NT2/D1 (cell line): Measurements from ENCODE around the gene ZNF777.

Experiments used
- DNase-seq: peaks from one replicate; pipeline ENCODE4 v3.0.0-alpha.2; 2011; ENCODE audit warnings: low read depth, low spot score
- H3K27me3 ChIP-seq: 2 replicates; pipeline ENCODE4 v1.6.0; 2011; ENCODE audit warnings: mild to moderate bottlenecking; ENCODE audit not compliant: insufficient read length, insufficient read depth
- H3K36me3 ChIP-seq: 2 replicates; pipeline ENCODE4 v1.6.1; 2011; ENCODE audit warnings: mild to moderate bottlenecking, low read length, mixed read lengths; ENCODE audit not compliant: insufficient read depth, insufficient read length
- H3K4me1 ChIP-seq: 2 replicates; pipeline ENCODE4 v1.5.1; 2011; ENCODE audit not compliant: insufficient read depth, insufficient read length
- H3K4me3 ChIP-seq: 2 replicates; pipeline ENCODE4 v1.5.1; 2011; ENCODE audit warnings: low read depth; ENCODE audit not compliant: insufficient read length
- H3K9ac ChIP-seq: 2 replicates; pipeline ENCODE4 v1.6.0; 2011; ENCODE audit warnings: low read depth; ENCODE audit not compliant: insufficient read length
- H3K9me3 ChIP-seq: 2 replicates; pipeline ENCODE4 v1.5.1; 2011; ENCODE audit warnings: mild to moderate bottlenecking, low read length; ENCODE audit not compliant: insufficient read depth
- SUZ12 ChIP-seq: IDR thresholded peaks from 2 replicates; pipeline ENCODE4 v1.6.1; 2011; ENCODE audit not compliant: insufficient read length, insufficient read depth; ENCODE audit errors: extremely low read depth
- YY1 ChIP-seq: IDR thresholded peaks from 2 replicates; pipeline ENCODE4 v1.6.1; 2011; ENCODE audit not compliant: insufficient read length, insufficient read depth
- ZNF274 ChIP-seq: IDR thresholded peaks from 2 replicates; pipeline ENCODE4 v1.6.1; 2011; ENCODE audit warnings: mild to moderate bottlenecking, low read depth, low read length

Gene ZNF777

DNA sequence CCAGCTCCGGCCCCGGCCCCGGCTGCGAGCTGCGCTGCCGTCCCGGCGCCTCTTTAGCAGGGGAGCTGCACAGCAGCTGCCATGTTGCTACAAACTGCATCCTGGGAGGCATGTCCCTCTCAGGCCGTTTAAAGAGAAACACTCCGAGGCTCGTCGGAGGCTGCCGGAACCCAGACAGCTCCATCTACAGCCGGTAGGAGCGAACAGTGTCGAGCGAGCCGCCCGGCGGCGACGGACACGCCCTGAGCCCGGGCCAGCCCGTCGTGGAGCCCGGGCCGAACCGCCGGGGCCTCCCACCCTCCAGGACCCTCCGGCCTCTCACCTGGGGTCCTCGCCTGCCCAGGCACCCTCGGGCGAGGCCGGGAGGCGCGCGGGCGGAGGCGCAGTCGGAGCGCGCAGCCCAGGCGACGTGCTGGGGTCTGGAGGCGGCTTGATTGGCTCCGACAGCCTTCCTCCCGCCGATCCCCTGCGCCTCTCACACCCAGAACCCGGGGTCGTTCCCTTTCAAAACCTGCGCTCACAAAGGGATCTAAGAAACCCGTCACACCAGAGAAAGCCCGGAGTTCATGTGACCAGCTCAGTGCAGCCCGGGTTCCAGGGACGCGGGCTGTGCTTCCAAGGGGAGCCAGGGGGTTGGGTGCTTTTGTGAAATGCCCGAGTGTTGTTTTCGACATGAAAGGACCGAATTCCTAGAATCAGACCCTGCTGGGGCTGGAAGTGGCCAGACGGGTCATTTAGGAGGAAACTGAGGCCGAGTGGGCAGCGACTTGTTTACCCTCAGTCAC, at the start of gene ZNF777:
TSS of gene ZNF777 (minus strand) at position 570 of the 785 bp plus-strand sequence. CDS start 5,040 bp downstream, outside the sequence.
- H3K9ac ChIP-seq, result peak within 1 kb of the TSS; percentile 76
- TF ChIP-seq YY1 (peak; percentile 50), ZNF274 (no peak)

GRCh38 chr7:149510248-149510647, 49.4 kb upstream of the ZNF777 start:
- Histone ChIP-seq H3K9ac (no peak overlapping the region), H3K9me3 (peaks cover 20% of the 10 kb centered on the region), H3K4me1 (no peaks in the 10 kb centered on the region), H3K4me3 (no peak overlapping the region), H3K36me3 (no peaks in the 10 kb centered on the region), H3K27me3 (no peaks in the 10 kb centered on the region)
- DNase-seq, result no peak
- no peak for TF ChIP-seq YY1
- no peak for TF ChIP-seq ZNF274
- TF ChIP-seq SUZ12, result no peak

More for the DNA sequence above, at the start of gene ZNF777:
- H3K9me3 ChIP-seq, result peaks cover 2% of the 10 kb centered on the region; the same call in 1 of the 2 replicates
- peaks cover 14% of the 10 kb centered on the region for H3K36me3 ChIP-seq
- H3K4me1 ChIP-seq, result peaks cover 2% of the 10 kb centered on the region
- DNase-seq, result peak; percentile 71
- H3K4me3 ChIP-seq, result peak within 1 kb of the TSS; percentile 56
- H3K27me3 ChIP-seq, result peaks cover 12% of the 10 kb centered on the region

DNA sequence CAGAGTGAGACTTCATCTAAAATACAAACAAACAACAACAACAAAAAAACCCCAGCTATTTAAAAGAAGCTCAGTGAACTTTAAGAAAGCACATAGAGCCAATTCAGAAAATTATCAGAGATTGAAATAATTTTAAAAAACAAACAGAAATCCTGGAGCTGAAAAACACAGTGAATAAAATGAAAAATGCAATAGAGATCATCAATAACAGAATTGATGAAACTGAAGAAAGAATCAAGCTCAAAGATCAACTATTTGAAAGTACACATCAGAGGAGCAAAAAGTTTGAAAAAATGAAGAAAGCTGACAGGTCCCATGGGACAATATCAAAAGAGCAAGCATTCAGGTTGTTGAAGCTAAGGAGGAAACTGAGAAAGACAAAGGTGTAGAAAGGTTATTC, 48.9 kb upstream of the ZNF777 start:
- no peak for DNase-seq
- H3K4me1 ChIP-seq, result no peaks in the 10 kb centered on the region
- H3K9me3 ChIP-seq, result peaks cover 20% of the 10 kb centered on the region
- H3K36me3 ChIP-seq, result no peaks in the 10 kb centered on the region
- no peak overlapping the region for H3K9ac ChIP-seq
- H3K4me3 ChIP-seq, result no peak overlapping the region
- TF ChIP-seq SUZ12, result no peak
- TF ChIP-seq YY1, result no peak
- TF ChIP-seq ZNF274, result no peak
- H3K27me3 ChIP-seq, result no peaks in the 10 kb centered on the region

DNA sequence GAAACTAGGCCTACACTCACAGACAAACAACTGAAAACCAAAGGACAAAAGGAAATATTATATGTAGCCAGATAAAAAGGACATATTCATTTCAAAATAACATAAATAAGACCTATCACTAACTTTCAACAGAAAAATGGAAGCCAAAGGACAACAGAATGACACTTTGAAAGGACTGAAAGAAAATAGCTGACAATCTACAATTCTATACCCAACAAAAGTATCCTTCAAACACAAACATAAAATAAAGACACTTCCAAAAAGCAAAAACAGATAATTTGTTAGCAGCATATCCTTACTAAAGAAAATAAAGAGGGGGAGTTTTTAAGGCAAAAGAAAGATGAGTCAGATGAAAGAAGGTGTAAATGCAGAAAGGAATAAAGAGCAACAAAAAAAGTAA, 44.7 kb upstream of the ZNF777 start:
- TF ChIP-seq YY1 (no peak), ZNF274 (no peak), SUZ12 (no peak)
- Histone ChIP-seq H3K36me3 (no peaks in the 10 kb centered on the region), H3K27me3 (peaks cover 3% of the 10 kb centered on the region), H3K4me3 (no peak overlapping the region), H3K9ac (no peak overlapping the region), H3K4me1 (no peaks in the 10 kb centered on the region), H3K9me3 (peaks cover 17% of the 10 kb centered on the region)
- DNase-seq, result no peak

DNA sequence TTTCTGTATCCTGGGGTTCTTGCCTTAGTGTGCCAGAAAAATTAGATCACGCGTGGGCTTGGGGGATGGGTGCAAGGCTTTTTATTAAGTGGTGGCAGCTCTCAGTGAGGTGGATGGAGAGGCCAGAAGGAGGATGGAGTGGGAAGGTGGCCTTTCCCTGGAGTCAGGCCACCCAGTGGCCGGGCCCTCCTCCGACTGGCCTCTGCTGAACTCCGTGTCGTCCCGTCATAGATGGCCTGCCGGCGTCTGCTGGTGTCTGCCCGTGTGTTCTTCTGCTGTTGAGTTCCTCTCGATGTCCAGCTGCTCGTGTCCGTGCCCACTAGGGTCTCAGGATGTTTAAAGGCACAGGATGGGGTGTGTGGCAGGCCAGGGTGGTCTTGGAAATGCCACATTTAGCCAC, 40.8 kb upstream of the ZNF777 start:
- TF ChIP-seq YY1, result no peak
- TF ChIP-seq ZNF274, result no peak
- TF ChIP-seq SUZ12, result no peak
- H3K4me1 ChIP-seq, result no peaks in the 10 kb centered on the region
- no peaks in the 10 kb centered on the region for H3K36me3 ChIP-seq
- DNase-seq, result no peak
- H3K9me3 ChIP-seq, result peaks cover 7% of the 10 kb centered on the region
- H3K4me3 ChIP-seq, result no peak overlapping the region
- H3K27me3 ChIP-seq, result peaks cover 31% of the 10 kb centered on the region
- no peak overlapping the region for H3K9ac ChIP-seq

GRCh38 chr7:149500910-149501309, 40.0 kb upstream of the ZNF777 start:
- H3K9me3 ChIP-seq, result peaks cover under 1% of the 10 kb centered on the region; the same call in 1 of the 2 replicates
- peaks cover 1% of the 10 kb centered on the region for H3K4me1 ChIP-seq
- DNase-seq, result no peak
- no peak for TF ChIP-seq ZNF274
- no peak for TF ChIP-seq YY1
- TF ChIP-seq SUZ12, result no peak
- H3K4me3 ChIP-seq, result no peak overlapping the region
- H3K27me3 ChIP-seq, result peaks cover 31% of the 10 kb centered on the region
- no peak overlapping the region for H3K9ac ChIP-seq
- H3K36me3 ChIP-seq, result peaks cover under 1% of the 10 kb centered on the region

DNA sequence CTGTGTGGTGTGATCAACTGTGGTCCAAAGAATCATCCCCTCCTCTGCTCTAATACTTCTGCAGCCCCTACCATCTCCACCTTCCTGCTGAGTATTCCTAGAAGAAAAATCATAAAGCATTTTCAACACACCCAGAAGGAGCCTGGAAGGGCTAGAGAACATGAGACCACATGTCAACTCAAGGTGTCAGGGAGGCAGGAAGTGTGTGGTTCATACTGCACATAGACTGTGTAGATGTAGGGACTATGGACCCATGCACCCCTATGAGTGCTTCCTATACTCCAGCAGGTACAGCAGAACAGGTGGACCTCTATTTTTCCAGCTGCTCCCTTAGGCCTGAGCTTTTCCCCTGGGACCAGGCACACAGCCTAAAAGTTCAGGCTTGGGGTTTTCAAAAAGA, 39.3 kb upstream of the ZNF777 start:
- TF ChIP-seq SUZ12 (no peak), YY1 (no peak), ZNF274 (no peak)
- Histone ChIP-seq H3K27me3 (peaks cover 31% of the 10 kb centered on the region), H3K4me3 (no peak overlapping the region), H3K4me1 (peaks cover 6% of the 10 kb centered on the region), H3K9ac (no peak overlapping the region), H3K36me3 (peaks cover 8% of the 10 kb centered on the region), H3K9me3 (no peaks in the 10 kb centered on the region; the same call in 1 of the 2 replicates)
- DNase-seq, result no peak
